Measurements from ENCODE around the gene NEO1.
"Not testable (repeated sequence)": the region's sequence is repeated elsewhere in the genome, so short reads cannot be mapped to it uniquely, and the experiment has no call there.

The NEO1 gene

DNA sequence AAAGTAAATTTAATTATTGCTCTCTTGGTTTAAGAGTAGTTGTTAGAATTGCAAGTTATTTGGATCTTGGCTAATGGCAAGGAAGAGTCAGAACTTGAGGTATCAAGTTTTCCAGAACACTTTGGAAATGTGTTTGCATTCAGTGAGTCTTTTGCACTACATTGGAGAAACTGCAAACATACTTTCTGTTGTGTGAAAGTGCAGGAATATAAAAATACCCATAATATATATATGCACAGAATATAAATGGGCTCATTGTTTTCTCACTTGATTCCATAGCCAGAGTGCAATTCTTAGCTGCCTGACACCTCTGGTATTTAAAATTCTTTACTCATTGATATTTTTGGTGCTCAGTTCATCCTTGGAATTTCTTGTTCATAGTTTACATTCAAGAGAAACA, 223.6 kb downstream of the NEO1 start:
- no peak for DNase-seq

DNA sequence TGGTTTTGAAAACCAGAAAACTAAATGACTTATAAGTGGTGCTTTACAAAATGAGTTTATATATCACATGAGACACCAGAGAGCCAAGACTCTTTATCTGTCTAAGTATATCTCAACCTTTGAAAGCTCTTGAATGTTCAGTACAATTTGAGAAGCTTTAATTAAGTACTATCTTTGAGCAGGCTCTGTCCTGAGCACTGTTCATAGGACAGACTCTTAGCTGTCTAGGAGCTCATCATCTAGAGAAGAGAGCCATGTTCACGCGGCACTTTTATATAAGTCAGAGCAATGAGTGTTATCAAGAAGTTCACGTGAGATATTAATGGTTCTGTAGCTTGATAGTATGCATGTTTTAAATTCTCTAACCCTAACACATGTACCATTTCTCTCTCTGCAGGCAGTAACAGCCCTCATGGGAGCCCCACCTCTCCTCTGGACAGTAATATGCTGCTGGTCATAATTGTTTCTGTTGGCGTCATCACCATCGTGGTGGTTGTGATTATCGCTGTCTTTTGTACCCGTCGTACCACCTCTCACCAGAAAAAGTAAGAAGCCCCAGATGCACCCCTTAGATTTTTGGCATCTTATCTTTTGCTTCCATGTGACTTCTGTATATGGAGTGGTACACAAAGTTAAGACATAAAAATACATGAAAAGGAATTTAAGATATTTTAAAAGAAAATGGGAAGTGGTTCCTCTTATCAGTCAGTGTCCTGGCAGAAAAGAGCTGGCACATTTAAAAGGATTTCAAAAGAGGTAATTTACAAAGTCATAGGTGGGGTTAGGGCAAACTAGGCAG, 230.5 kb downstream of the NEO1 start:
- DNase-seq, result no peak

DNA sequence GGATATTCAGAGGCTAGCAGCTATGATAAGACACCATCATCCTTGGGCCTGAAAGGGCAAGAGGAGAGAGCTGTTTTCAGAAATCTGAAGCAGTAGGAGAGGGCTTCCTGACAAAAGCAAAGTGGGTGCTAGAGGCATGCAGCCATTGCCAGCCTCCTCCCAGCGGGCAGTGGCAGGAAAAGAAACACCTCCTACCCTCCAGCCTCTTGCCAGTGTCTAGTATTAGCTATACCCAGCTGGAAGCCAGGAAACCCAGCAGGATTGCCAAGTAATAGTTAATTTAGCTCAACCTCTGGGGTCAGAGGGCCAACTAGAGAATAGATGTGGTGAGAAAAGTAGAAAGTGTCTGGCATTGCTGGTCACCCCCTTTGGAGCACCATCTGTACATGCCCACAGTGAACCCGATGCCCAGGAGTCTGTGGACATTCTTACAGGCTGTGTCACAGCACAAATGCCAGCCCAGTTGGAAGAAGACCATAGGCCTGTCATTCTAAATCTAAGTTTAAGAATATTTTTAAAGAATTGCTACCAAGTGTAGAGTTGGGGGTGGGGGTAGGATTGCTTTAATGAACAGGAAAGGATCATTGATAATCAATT, 231.2 kb downstream of the NEO1 start:
- DNase-seq, result no peak

- DNase-seq, result no peak
Observed at GRCh38 chr15:73284090-73284716, 231.9 kb downstream of the NEO1 start.

- no peak for DNase-seq
Observed at GRCh38 chr15:73286311-73286710, 234.0 kb downstream of the NEO1 start.

DNA sequence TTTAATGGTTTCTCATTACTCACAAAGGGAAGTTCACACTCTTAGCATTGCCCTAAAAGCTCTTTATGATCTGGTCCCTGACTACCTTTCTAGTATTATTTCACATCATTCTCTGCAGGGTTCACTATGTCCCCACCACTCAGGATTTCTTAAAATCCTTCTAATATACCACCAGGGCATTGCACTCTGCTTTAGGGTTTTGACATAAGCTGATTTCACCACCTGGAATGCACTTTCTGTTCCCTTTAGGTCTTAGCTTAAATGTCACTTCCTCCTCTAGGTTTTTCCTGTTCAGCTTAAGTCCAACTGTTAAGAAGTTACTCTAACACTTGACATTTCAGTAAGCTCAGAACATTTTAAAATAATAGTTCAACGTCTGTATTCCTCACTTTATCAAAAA, 234.8 kb downstream of the NEO1 start:
- DNase-seq, result no peak

GRCh38 chr15:73291441-73291840, 239.2 kb downstream of the NEO1 start:
- no peak for DNase-seq

- DNase-seq, result no peak
Observed at GRCh38 chr15:73293773-73294172, 241.5 kb downstream of the NEO1 start.

DNA sequence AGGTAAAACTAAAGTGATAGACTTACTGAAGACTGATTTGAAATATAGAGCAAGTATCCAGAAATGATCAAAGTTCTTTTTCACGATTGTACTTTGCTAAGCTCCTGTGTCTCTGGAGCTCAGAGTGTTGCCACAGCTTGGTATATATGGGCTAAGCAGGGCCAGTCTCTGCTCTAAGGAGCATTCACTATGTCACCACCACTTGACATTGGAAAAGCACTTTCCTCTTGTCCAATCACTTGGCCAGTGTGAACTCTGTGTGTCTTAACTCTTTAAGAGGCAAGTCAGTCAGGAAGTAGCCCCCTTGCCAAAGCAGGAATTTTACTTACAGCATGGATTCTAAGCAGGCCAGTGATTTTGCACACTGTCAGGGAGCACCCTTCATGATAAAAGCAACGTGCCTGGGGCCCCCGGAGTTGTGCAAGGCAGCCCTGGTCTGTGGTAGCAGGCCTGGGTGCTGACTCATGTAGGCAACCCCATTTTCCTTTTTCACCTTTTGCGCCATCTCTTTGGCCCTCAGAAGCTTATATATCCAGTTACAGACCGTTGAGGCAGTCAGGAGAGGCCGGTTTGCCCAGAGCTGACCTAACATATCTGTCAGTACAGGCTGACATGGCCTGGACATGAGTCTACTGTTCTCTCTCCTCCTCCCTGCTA, 243.5 kb downstream of the NEO1 start:
- DNase-seq, result peak; percentile 65

GRCh38 chr15:73296609-73297353, 244.5 kb downstream of the NEO1 start:
- no peak for DNase-seq

DNA sequence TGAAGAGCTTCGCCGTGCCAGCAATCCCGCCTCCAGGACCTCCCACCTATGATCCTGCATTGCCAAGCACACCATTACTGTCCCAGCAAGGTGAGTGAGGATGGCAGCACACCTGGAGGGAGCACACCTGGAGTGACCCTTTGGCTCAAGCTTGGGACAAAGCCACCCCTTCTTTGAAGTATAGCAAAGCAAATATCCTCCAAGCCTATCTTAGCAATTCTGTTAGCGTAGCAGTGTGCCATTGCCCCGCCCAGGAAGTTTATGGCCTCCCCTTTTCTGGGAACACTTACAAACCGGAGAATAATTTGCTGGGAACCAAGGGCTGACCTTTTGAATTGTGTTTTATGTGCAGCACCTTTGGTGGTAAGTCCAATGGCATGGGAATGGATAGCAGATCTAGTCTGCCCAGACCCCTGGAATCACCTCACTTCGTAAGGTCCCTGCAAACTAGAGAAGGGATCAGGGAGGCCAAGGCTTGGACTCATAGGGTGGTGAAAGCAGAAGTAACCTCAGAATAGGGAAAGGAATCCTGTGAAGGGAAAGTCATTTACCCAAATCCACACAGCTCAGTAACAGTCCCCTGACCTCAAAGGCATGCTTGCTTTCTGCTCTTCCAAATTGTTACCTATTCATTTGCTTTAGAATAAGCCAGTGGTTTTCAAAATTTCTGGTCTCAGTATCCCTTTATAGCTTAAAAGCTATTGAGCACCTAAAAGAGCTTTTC, 246.4 kb downstream of the NEO1 start:
- no peak for DNase-seq

- DNase-seq, result not testable (repeated sequence)
Observed at GRCh38 chr15:73300286-73300685, 248.0 kb downstream of the NEO1 start.

GRCh38 chr15:73303636-73304035, 251.4 kb downstream of the NEO1 start:
- no peak for DNase-seq

GRCh38 chr15:73305331-73306211, 253.3 kb downstream of the NEO1 start:
- peak; percentile 21 for DNase-seq

DNA sequence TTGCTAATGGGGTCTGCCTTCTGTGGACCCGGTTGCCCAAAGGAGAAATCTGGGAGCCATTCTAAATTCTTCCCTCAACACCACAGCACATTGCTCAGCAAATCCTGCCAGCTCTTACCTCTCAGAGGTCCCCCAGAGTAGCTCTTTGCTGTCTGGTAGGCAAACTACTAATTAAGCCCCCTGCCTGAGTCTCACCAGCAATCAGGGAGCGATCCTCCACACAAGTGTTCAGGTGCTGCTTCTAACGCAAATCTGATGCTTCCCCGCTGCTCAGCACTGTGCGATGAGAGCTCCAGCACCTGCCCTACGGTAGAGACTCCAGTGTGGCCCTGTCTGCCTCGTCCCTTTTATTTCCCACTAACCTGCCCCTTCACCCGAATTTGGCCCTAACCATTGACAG, 256.0 kb downstream of the NEO1 start:
- DNase-seq, result no peak

DNA sequence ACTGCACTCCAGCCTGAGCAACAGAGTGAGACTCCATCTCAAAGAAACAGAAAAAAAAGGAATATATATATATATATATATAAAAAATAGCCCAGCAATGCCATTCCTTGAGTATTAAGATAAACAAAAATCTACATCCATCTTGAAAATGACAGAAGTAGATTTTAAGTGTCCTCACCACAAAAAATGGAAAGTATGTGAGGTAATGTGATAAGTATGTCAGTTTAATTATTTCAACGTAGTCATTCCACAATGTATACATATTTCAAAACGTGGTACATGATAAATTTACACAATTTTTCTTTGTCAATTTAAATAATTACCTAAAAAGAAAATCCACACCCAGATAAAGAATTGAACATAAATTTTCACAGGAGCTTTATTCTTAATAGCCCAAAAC, 261.6 kb downstream of the NEO1 start:
- no peak for DNase-seq

GRCh38 chr15:73317651-73318462, 265.6 kb downstream of the NEO1 start:
- no peak for DNase-seq

DNA sequence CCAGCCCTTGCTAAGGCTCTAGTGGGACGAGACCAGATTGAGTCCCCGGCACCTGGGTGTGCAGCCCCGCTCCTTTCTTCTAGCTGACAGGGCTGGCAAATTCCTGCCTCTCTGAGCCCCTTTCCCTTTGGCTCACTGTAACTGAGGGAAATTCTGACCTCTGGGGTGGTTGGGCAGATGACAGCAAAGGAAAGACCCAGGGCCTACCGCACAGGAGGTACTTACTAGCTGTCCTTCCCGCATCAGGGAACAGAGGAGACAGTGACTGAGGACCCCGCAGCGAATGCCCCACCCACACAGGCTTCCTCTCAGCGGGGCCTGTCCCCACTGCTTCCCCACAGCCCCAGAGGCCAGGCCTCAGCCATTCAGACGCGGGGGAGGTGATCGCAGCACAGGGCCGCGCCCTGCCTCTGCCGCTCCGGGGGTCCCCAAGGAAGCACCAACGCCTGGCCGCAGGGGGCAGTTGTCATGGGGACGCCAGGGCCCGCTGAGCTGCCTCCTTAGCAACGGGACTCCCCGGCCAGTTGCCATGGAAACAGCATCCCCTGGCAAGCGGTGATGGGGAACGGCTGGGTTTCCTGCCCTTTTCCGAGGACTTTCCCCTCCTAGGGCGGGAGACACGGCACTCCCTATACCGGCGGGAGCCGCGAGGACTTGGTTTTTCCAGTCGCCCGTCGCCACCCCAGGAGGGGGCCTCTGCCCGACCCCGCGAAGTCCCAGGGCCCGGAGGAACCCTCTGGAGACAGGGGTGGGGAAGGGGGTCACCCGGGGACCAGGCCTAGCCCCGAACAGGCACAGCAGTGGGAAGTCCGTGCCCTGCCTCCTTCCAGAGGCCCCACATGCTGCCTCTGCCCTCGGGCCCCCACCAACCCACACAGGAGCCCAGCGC, 266.4 kb downstream of the NEO1 start:
- no peak for DNase-seq
